ENCODE results near the gene CST9. TPM values are rescaled to one million over a fixed set of nuclear protein-coding genes. Genes with fewer than 3 reads are reported as not detected.

CST9 gene
- total and polyA plus RNA-seq, 2 of the 13 experiments (the other 11 are each of a cell fraction or from before 2014, with no cell fraction given) = 0.07 TPM; not detected in 1

GRCh38 chr20:23620670-23621386 lies 15.1 kb upstream of the CST9 start (continued):
- TF ChIP-seq ZNF607 (CRISPR knock-in tag; IDR thresholded peaks at IDR 0.05; ENCODE audit: borderline replicate concordance) = 0 out of 2 replicates have a peak, but pooled peaks have one; percentile 45
- peak; percentile 73; the same call in 1 of the 2 replicates for TF ChIP-seq TARDBP (CRISPR knock-in tag; IDR thresholded peaks at IDR 0.05)
- TF ChIP-seq NR2C2 (CRISPR knock-in tag; IDR thresholded peaks at IDR 0.05; ENCODE audit: borderline replicate concordance) = 0 out of 2 replicates have a peak, but pooled peaks have one; percentile 27
- peak; percentile 86 for TF ChIP-seq ONECUT2 (CRISPR knock-in tag; IDR thresholded peaks at IDR 0.05)
- peak; percentile 89; the same call in 1 of the 2 replicates for TF ChIP-seq ZNF772 (CRISPR knock-in tag; IDR thresholded peaks at IDR 0.05)
- 0 out of 2 replicates have a peak, but pooled peaks have one; percentile 38 for TF ChIP-seq NCOA2 (CRISPR knock-in tag; IDR thresholded peaks at IDR 0.05)
- peak; percentile 92 for TF ChIP-seq FOXO1 (CRISPR knock-in tag; IDR thresholded peaks at IDR 0.05)
- peak; percentile 69; the same call in 1 of the 2 replicates for TF ChIP-seq RARA (CRISPR knock-in tag; IDR thresholded peaks at IDR 0.05)
- TF ChIP-seq MIXL1 (CRISPR knock-in tag; IDR thresholded peaks at IDR 0.05) = peak; percentile 71; the same call in 1 of the 2 replicates
- peak; percentile 64; the same call in 1 of the 2 replicates for TF ChIP-seq ZSCAN31 (CRISPR knock-in tag; IDR thresholded peaks at IDR 0.05; ENCODE audit: low read depth)
- peak; percentile 51; the same call in 1 of the 2 replicates for TF ChIP-seq ETV5 (CRISPR knock-in tag; IDR thresholded peaks at IDR 0.05; ENCODE audit: borderline replicate concordance)
- TF ChIP-seq MYC (CRISPR knock-in tag; IDR thresholded peaks at IDR 0.05; ENCODE audit: borderline replicate concordance) = peak; percentile 76; the same call in 1 of the 2 replicates
- peak; percentile 34; the same call in 1 of the 2 replicates for TF ChIP-seq ZNF557 (CRISPR knock-in tag; IDR thresholded peaks at IDR 0.05)
- TF ChIP-seq EP300 (IDR thresholded peaks at IDR 0.05; ENCODE audit: low read depth in 2 of 2, low read length in 2 of 2) = peak in 1 of 2 experiments; percentile 30; a peak in 1 of 4 replicates
- peak; percentile 55; the same call in 1 of the 2 replicates for TF ChIP-seq EP300 (CRISPR knock-in tag; IDR thresholded peaks at IDR 0.05; ENCODE audit: borderline replicate concordance)
- TF ChIP-seq HOXA3 (CRISPR knock-in tag; IDR thresholded peaks at IDR 0.05) = peak; percentile 87
- TF ChIP-seq HNRNPL (IDR thresholded peaks at IDR 0.05; ENCODE audit: low read depth, low read length) = peak; percentile 95
- peak; percentile 53 for TF ChIP-seq SKIL (CRISPR knock-in tag; IDR thresholded peaks at IDR 0.05; ENCODE audit: borderline replicate concordance)
- TF ChIP-seq ZNF710 (CRISPR knock-in tag; IDR thresholded peaks at IDR 0.05; ENCODE audit: borderline replicate concordance) = 0 out of 2 replicates have a peak, but pooled peaks have one; percentile 36
- TF ChIP-seq ZBTB7B (CRISPR knock-in tag; IDR thresholded peaks at IDR 0.05) = peak; percentile 65; the same call in 1 of the 2 replicates
- peak; percentile 68 for TF ChIP-seq PRDM10 (CRISPR knock-in tag; IDR thresholded peaks at IDR 0.05; ENCODE audit: low read depth)

Data from HepG2 (cell line).